ENCODE data around the gene FADS1.
A peak's percentile ranks its signal among the peaks of the same experiment; 100 is the strongest.

- peak; percentile 91 for TF ChIP-seq CTCF (IDR thresholded peaks at IDR 0.05)
- TF ChIP-seq REST (IDR thresholded peaks at IDR 0.05; ENCODE audit: insufficient read depth in 1 of 2, low read depth in 2 of 2, low read length in 1 of 2): no peak
Observed at GRCh38 chr11:61776561-61777075, 40.2 kb downstream of the FADS1 start.
